CD14-positive monocyte (primary cell): ENCODE measurements around the gene STUM. TPM values are rescaled to one million over a fixed set of nuclear protein-coding genes. Genes with fewer than 3 reads are reported as not detected.

Source experiments
- DNase-seq, 3 donors: peaks; one replicate each; pipeline ENCODE4 v3.0.0-alpha.2; 2011 to 2022
- H2AFZ ChIP-seq: 2 replicates; pipeline ENCODE4 v1.6.0; 2012; ENCODE audit warnings: mild to moderate bottlenecking, low read depth, low read length, inconsistent platforms; ENCODE audit not compliant: insufficient read depth, poor library complexity, severe bottlenecking
- H3K27ac ChIP-seq, 2 donors: 1 replicate in 1 of 2; 2 replicates in 1 of 2; pipeline ENCODE4 v1.5.1; 2012 to 2013; ENCODE audit warnings: low read length in 2 of 2, control low read depth in 1 of 2, inconsistent platforms in 1 of 2, low read depth in 1 of 2, mild to moderate bottlenecking in 1 of 2
- H3K27me3 ChIP-seq, 2 donors: one replicate each; pipeline versions ENCODE4 v1.6.0 to v1.6.1; 2011 to 2013; ENCODE audit warnings: low read length in 2 of 2; ENCODE audit not compliant: control insufficient read depth in 2 of 2, insufficient read depth in 2 of 2
- H3K36me3 ChIP-seq, 2 donors: replicated peaks in 1 of 2; 1 replicate in 1 of 2; 2 replicates in 1 of 2; pipeline versions ENCODE4 v1.5.1 to v1.6.1; 2012 to 2013; ENCODE audit warnings: low read length in 2 of 2, control low read depth in 1 of 2, inconsistent platforms in 1 of 2, mild to moderate bottlenecking in 1 of 2; ENCODE audit not compliant: insufficient read depth in 2 of 2, control insufficient read depth in 1 of 2
- H3K4me1 ChIP-seq, 2 donors: 1 replicate in 1 of 2; 2 replicates in 1 of 2; pipeline versions ENCODE4 v1.5.1 to v1.6.1; 2012 to 2013; ENCODE audit warnings: low read length in 2 of 2, control low read depth in 1 of 2, inconsistent platforms in 1 of 2, mild to moderate bottlenecking in 1 of 2, moderate library complexity in 1 of 2; ENCODE audit not compliant: insufficient read depth in 2 of 2, control insufficient read depth in 1 of 2
- H3K4me2 ChIP-seq: replicated peaks from 2 replicates; pipeline ENCODE3; 2012; ENCODE audit warnings: low read length, moderate library complexity, mild to moderate bottlenecking; ENCODE audit not compliant: poor library complexity, severe bottlenecking; ENCODE audit errors: extremely low read depth
- H3K4me3 ChIP-seq, 3 experiments: fragments of 200-600 bp in 1 of 3; sonication (generic) in 1 of 3; replicated peaks in 1 of 3; 1 replicate in 2 of 3; 2 replicates in 1 of 3; pipeline ENCODE4 v1.5.1; 2011 to 2013; ENCODE audit warnings: low read length in 3 of 3, mild to moderate bottlenecking in 3 of 3, control low read depth in 2 of 3, low read depth in 2 of 3, inconsistent platforms in 1 of 3, moderate library complexity in 1 of 3
- H3K79me2 ChIP-seq: 2 replicates; pipeline ENCODE4 v1.6.0; 2012; ENCODE audit warnings: mild to moderate bottlenecking, control low read depth, inconsistent platforms, low read length, moderate library complexity; ENCODE audit not compliant: insufficient read depth
- H3K9ac ChIP-seq: 2 replicates; pipeline ENCODE4 v1.6.0; 2017; ENCODE audit warnings: low read length, mild to moderate bottlenecking; ENCODE audit not compliant: insufficient read depth, poor library complexity, severe bottlenecking
- H3K9me3 ChIP-seq, 2 donors: replicated peaks in 1 of 2; 1 replicate in 1 of 2; 2 replicates in 1 of 2; pipeline versions ENCODE4 v1.5.1 to v1.6.1; 2012 to 2013; ENCODE audit warnings: low read length in 2 of 2, control low read depth in 1 of 2; ENCODE audit not compliant: control insufficient read depth in 1 of 2, insufficient read depth in 1 of 2
- H4K20me1 ChIP-seq: 2 replicates; pipeline ENCODE4 v1.6.0; 2012; ENCODE audit warnings: mild to moderate bottlenecking, low read length, control low read depth, moderate library complexity; ENCODE audit not compliant: insufficient read depth
- H3K27ac Mint-ChIP-seq, 7 donors: one replicate each; pipeline ENCODE4 v1.8.0; 2020; ENCODE audit warnings: mild to moderate bottlenecking in 7 of 7, mixed read lengths in 7 of 7, moderate library complexity in 6 of 7, inconsistent platforms in 2 of 7
- H3K27me3 Mint-ChIP-seq, 3 donors: one replicate each; pipeline ENCODE4 v1.8.0; 2021 to 2022; ENCODE audit warnings: low read depth in 3 of 3, mild to moderate bottlenecking in 3 of 3, mixed read lengths in 3 of 3, moderate library complexity in 3 of 3, inconsistent platforms in 1 of 3
- H3K36me3 Mint-ChIP-seq, 2 donors: one replicate each; pipeline ENCODE4 v1.8.0; 2020; ENCODE audit warnings: mixed read lengths in 2 of 2, inconsistent platforms in 1 of 2, mild to moderate bottlenecking in 1 of 2
- H3K4me1 Mint-ChIP-seq: one replicate; pipeline ENCODE4 v1.8.0; 2020; ENCODE audit warnings: mild to moderate bottlenecking, mixed read lengths
- H3K4me3 Mint-ChIP-seq, 2 donors: one replicate each; pipeline ENCODE4 v1.8.0; 2020; ENCODE audit warnings: mild to moderate bottlenecking in 2 of 2, mixed read lengths in 2 of 2, moderate library complexity in 1 of 2
- H3K9me3 Mint-ChIP-seq, 7 donors: one replicate each; pipeline ENCODE4 v1.8.0; 2020 to 2022; ENCODE audit warnings: mixed read lengths in 7 of 7, mild to moderate bottlenecking in 6 of 7, moderate library complexity in 6 of 7, inconsistent platforms in 2 of 7
- WGBS: methylation state at CpG from one replicate; pipeline ENCODE4 v1.1.5; 2013; ENCODE audit warnings: missing lambda C conversion rate; ENCODE audit not compliant: insufficient coverage; 5-methylcytosine and 5-hydroxymethylcytosine counted together
- intact Hi-C, 2 donors: fragments of 100-400 bp; cut with micrococcal nuclease; formaldehyde crosslinking; loops; one replicate each; pipeline versions ENCODE4 v1.15.0 to v1.15.1; 2023
- polyA plus RNA-seq, 3 donors: library from polyadenylated mRNA; depleted of rRNA in 1 of 3; unstranded in 2 of 3; stranded (reverse) in 1 of 3; fragments of 300-500 nt in 2 of 3; fragments of >200 nt in 1 of 3; fragmentation: Illumina TruSeq in 2 of 3; gene quantifications; 1 replicate in 2 of 3; 2 replicates in 1 of 3; pipeline ENCODE4 v1.2.3, GENCODE V29; 2012 to 2021
- TF ChIP-seq, protein P1 (sequence below): fragments of 200-600 bp; IDR thresholded peaks from one replicate; pipeline ENCODE4 v1.8.0; 2022; ENCODE audit warnings: antibody characterized with exemption, mild to moderate bottlenecking

The STUM gene
- polyA plus RNA-seq, 3 donors: not detected

DNA sequence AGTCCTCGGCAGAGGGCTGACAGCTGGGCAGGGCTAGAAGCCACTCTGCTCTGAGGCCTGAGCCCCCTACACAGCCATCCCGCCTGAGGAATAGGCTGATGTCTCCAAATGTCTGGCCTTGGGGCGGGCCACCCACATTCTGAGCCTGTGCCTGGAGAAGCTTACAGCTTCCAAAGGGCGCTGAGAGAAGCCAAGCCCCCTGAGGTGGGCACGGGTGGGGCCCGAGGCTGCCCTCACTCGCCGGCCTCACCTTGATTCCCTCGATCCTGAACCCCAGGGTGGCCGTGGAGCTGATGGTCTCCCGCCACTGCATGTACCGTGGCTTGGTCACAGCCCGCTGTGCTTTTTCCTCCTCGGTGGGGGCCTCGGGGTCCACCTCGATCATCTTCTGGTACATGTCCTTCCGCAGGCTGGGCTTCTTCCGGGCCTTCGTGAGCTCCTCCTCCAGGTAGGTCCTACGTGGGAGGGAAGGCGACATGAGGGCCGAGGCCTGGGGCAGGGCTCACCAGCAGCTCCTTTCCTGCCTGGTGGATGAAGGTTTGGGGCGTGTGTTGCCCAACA, 93.2 kb downstream of the STUM start:
- WGBS: 92% methylated on average over 21 of the region's 23 CpGs
- Mint-ChIP-seq H3K9me3 (no peaks in the 10 kb centered on the region), H3K4me3 (no peak overlapping the region), H3K27ac (peak overlapping the region in 4 of 7 donors; percentile 41 to 98 (median 74)), H3K4me1 (peaks cover 35% of the 10 kb centered on the region), H3K36me3 (peaks cover 67 to 83% of the 10 kb centered on the region in 2 donors), H3K27me3 (no peaks in the 10 kb centered on the region)
- H3K36me3 ChIP-seq: peaks cover 69 to 74% of the 10 kb centered on the region in 2 donors
- H4K20me1 ChIP-seq: no peaks in the 10 kb centered on the region
- TF ChIP-seq, protein P1, sequence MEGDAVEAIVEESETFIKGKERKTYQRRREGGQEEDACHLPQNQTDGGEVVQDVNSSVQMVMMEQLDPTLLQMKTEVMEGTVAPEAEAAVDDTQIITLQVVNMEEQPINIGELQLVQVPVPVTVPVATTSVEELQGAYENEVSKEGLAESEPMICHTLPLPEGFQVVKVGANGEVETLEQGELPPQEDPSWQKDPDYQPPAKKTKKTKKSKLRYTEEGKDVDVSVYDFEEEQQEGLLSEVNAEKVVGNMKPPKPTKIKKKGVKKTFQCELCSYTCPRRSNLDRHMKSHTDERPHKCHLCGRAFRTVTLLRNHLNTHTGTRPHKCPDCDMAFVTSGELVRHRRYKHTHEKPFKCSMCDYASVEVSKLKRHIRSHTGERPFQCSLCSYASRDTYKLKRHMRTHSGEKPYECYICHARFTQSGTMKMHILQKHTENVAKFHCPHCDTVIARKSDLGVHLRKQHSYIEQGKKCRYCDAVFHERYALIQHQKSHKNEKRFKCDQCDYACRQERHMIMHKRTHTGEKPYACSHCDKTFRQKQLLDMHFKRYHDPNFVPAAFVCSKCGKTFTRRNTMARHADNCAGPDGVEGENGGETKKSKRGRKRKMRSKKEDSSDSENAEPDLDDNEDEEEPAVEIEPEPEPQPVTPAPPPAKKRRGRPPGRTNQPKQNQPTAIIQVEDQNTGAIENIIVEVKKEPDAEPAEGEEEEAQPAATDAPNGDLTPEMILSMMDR: no peak
- no peaks in the 10 kb centered on the region for H3K27me3 ChIP-seq
- H3K4me3 ChIP-seq: no peak overlapping the region
- peaks cover 34 to 35% of the 10 kb centered on the region in 2 donors for H3K4me1 ChIP-seq
- H3K9ac ChIP-seq: no peak overlapping the region
- no peak overlapping the region for H3K4me2 ChIP-seq
- no peak for DNase-seq
- intact Hi-C loops: loop anchor here in 1 of 2 donors (5.0 kb wide), 1 partner anchor 36 kb away; no protein-coding TSS in a partner anchor
- H3K79me2 ChIP-seq: no peaks in the 10 kb centered on the region
- peak overlapping the region in 1 of 2 donors; percentile 20 for H3K27ac ChIP-seq
- no peaks in the 10 kb centered on the region for H3K9me3 ChIP-seq
- H2AFZ ChIP-seq: no peak overlapping the region

DNA sequence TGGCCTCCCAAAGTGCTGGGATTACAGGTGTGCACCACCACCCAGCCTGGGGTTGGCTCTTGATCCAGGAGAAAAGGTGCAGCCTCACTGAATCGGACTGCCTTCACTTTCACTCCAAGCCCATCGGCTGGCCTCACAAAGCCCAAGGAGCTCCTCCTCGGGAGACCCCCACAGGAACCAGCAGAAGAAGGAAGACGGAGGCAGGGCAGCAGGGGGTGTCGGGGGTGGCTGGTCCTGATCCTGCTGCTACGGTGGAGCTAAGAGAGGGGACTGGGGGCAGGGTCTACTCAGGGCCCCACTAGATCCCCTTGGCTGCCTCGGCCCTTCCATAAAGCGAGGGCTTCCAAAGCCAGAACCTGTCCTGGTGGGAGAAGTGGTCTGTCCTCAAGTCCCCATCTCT, 93.9 kb downstream of the STUM start:
- Histone ChIP-seq H2AFZ (no peak overlapping the region), H3K36me3 (peaks cover 69 to 74% of the 10 kb centered on the region in 2 donors), H3K27ac (peak overlapping the region; percentile 77 to 87), H3K79me2 (no peaks in the 10 kb centered on the region), H3K9ac (peak overlapping the region; percentile 47), H3K4me3 (no peak overlapping the region), H3K4me2 (no peak overlapping the region), H3K27me3 (no peaks in the 10 kb centered on the region), H4K20me1 (no peaks in the 10 kb centered on the region), H3K4me1 (peaks cover 34 to 35% of the 10 kb centered on the region in 2 donors), H3K9me3 (no peaks in the 10 kb centered on the region)
- TF ChIP-seq, protein P1: no peak
- H3K27me3 Mint-ChIP-seq: no peaks in the 10 kb centered on the region
- H3K27ac Mint-ChIP-seq: peak overlapping the region; percentile 35 to 98 (median 93)
- no peak for DNase-seq
- intact Hi-C loops: loop anchor here in 1 of 2 donors (5.0 kb wide), 1 partner anchor 35 kb away; no protein-coding TSS in a partner anchor
- WGBS: 78% methylated on average over 8 of the region's 8 CpGs
- H3K9me3 Mint-ChIP-seq: no peaks in the 10 kb centered on the region
- no peak overlapping the region for H3K4me3 Mint-ChIP-seq
- H3K36me3 Mint-ChIP-seq: peaks cover 67 to 83% of the 10 kb centered on the region in 2 donors
- peaks cover 35% of the 10 kb centered on the region for H3K4me1 Mint-ChIP-seq
